Endothelial cell (in vitro differentiated cells): Measurements from ENCODE around the gene VPS39. TPM values are rescaled to one million over a fixed set of nuclear protein-coding genes. Genes with fewer than 3 reads are reported as not detected.

ENCODE experiments used
- DNase-seq: peaks from one replicate; pipeline ENCODE4 v3.0.0; 2021; ENCODE audit warnings: low spot score
- H3K27ac Mint-ChIP-seq: one replicate; pipeline ENCODE4 v1.8.0; 2021; ENCODE audit warnings: mixed read lengths, inconsistent platforms; ENCODE audit not compliant: unreplicated experiment
- H3K27me3 Mint-ChIP-seq: one replicate; pipeline ENCODE4 v1.8.0; 2021; ENCODE audit warnings: mild to moderate bottlenecking, moderate library complexity, mixed read lengths, inconsistent platforms; ENCODE audit not compliant: unreplicated experiment
- H3K36me3 Mint-ChIP-seq: one replicate; pipeline ENCODE4 v1.8.0; 2021; ENCODE audit warnings: mild to moderate bottlenecking, low read depth, mixed read lengths, inconsistent platforms; ENCODE audit not compliant: unreplicated experiment
- H3K4me1 Mint-ChIP-seq: one replicate; pipeline ENCODE4 v1.8.0; 2021; ENCODE audit warnings: mild to moderate bottlenecking, mixed read lengths, inconsistent platforms; ENCODE audit not compliant: unreplicated experiment
- H3K4me3 Mint-ChIP-seq: one replicate; pipeline ENCODE4 v1.8.0; 2021; ENCODE audit warnings: mild to moderate bottlenecking, mixed read lengths, inconsistent platforms; ENCODE audit not compliant: unreplicated experiment
- H3K9me3 Mint-ChIP-seq: one replicate; pipeline ENCODE4 v1.8.0; 2021; ENCODE audit warnings: mixed read lengths, inconsistent platforms; ENCODE audit not compliant: unreplicated experiment
- total RNA-seq: library from RNA; stranded (reverse); fragmentation: NEBNext Ultra II Directional; extraction: Animal tissue kit (Norgen Biotek cat#: 25700); gene quantifications from one replicate; pipeline ENCODE4 v1.2.1, GENCODE V29; 2021; ENCODE audit not compliant: unreplicated experiment
- TF ChIP-seq, protein P1 (sequence below): fragments of 200-600 bp; sonication (generic); IDR thresholded peaks from one replicate; pipeline ENCODE4 v1.5.0; 2021; ENCODE audit warnings: antibody characterized with exemption; ENCODE audit not compliant: unreplicated experiment

VPS39 gene
- total RNA-seq, 1 donor from 2014 or later, result 66.2 TPM

DNA sequence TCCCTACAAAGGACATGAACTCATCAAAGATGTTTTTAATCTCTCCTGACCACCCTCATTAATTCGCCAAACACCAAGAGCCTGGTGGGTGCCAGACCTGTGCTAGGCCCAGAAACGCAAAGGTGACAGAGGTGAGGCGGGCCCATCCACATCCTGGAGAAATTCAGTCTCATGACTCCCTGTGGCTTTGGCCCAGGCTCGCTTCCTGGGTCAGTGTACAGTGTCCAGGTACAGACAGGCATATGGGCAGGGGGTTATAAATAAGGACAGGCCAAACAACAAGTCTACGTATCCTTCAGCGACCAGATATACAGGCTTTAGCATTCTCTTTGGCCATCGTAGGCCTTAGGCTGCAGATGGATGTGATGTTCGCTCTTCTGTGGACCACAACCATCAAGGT, 50.7 kb downstream of the VPS39 start:
- Mint-ChIP-seq H3K27me3 (peaks cover 9% of the 10 kb centered on the region), H3K4me3 (no peak overlapping the region), H3K36me3 (peaks cover 37% of the 10 kb centered on the region), H3K27ac (no peak overlapping the region), H3K4me1 (peaks cover 6% of the 10 kb centered on the region), H3K9me3 (no peaks in the 10 kb centered on the region)
- no peak for DNase-seq
- TF ChIP-seq, protein P1, sequence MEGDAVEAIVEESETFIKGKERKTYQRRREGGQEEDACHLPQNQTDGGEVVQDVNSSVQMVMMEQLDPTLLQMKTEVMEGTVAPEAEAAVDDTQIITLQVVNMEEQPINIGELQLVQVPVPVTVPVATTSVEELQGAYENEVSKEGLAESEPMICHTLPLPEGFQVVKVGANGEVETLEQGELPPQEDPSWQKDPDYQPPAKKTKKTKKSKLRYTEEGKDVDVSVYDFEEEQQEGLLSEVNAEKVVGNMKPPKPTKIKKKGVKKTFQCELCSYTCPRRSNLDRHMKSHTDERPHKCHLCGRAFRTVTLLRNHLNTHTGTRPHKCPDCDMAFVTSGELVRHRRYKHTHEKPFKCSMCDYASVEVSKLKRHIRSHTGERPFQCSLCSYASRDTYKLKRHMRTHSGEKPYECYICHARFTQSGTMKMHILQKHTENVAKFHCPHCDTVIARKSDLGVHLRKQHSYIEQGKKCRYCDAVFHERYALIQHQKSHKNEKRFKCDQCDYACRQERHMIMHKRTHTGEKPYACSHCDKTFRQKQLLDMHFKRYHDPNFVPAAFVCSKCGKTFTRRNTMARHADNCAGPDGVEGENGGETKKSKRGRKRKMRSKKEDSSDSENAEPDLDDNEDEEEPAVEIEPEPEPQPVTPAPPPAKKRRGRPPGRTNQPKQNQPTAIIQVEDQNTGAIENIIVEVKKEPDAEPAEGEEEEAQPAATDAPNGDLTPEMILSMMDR, result no peak

- peaks cover 27% of the 10 kb centered on the region for H3K36me3 Mint-ChIP-seq
- no peak within 1 kb of the TSS for H3K27ac Mint-ChIP-seq
- peaks cover 9% of the 10 kb centered on the region for H3K4me1 Mint-ChIP-seq
- no peak for DNase-seq
- H3K27me3 Mint-ChIP-seq, result peaks cover 9% of the 10 kb centered on the region
- H3K4me3 Mint-ChIP-seq, result no peak within 1 kb of the TSS
- no peaks in the 10 kb centered on the region for H3K9me3 Mint-ChIP-seq
- TF ChIP-seq, protein P1, result no peak
Measured at GRCh38 chr15:42156243-42156922, 51.7 kb downstream of the VPS39 start, which contains the start of gene PLA2G4F. PLA2G4F (minus strand) TSS chr15:42156636; CDS start chr15:42156549, 87 bp downstream.

DNA sequence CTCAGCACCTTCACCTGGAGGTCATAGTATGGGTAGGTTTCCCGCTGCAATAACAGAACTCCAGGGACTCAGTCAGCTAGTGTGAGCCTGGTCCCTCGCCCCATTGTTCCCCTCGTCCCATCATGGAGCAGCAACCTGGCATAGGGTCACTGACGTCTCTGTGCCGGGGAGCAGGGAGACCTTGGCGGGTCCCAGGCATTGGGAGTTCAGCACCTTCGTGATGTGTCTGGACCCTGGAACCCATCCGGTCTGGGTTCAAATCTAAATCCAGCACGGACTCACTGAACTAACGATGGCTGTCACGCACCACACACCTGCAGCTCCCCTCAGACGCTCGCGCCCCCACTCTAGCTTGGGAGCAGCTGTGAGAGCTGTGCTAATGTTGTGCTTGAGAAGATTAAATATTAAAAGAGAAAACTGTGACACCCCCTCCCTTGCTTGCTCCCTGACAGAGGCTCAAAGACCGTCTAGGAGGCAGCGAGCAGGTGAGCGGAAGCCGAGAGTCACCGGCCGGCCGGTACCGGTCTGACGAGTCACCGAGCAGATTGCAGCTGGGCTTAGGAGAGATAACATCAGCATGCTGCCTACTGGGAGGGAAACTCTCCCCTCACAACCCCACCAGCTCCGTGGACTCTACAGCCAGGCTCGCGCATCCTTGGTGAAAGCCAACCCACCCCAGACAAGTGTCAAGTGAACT, 52.4 kb downstream of the VPS39 start:
- H3K36me3 Mint-ChIP-seq, result peaks cover 24% of the 10 kb centered on the region
- H3K27ac Mint-ChIP-seq, result no peak overlapping the region
- H3K27me3 Mint-ChIP-seq, result peaks cover 9% of the 10 kb centered on the region
- TF ChIP-seq, protein P1, result no peak
- no peak for DNase-seq
- no peaks in the 10 kb centered on the region for H3K9me3 Mint-ChIP-seq
- no peak overlapping the region for H3K4me3 Mint-ChIP-seq
- H3K4me1 Mint-ChIP-seq, result peaks cover 9% of the 10 kb centered on the region

- DNase-seq, result no peak
- Mint-ChIP-seq H3K4me3 (no peak overlapping the region), H3K27me3 (peaks cover 9% of the 10 kb centered on the region), H3K4me1 (peaks cover 9% of the 10 kb centered on the region), H3K27ac (peak overlapping the region; percentile 65), H3K9me3 (no peaks in the 10 kb centered on the region), H3K36me3 (peaks cover 22% of the 10 kb centered on the region)
- TF ChIP-seq, protein P1, result no peak
Measured at GRCh38 chr15:42154956-42155355, 53.1 kb downstream of the VPS39 start.
